ENCODE data around the gene CDC6.

CDC6 gene

DNA sequence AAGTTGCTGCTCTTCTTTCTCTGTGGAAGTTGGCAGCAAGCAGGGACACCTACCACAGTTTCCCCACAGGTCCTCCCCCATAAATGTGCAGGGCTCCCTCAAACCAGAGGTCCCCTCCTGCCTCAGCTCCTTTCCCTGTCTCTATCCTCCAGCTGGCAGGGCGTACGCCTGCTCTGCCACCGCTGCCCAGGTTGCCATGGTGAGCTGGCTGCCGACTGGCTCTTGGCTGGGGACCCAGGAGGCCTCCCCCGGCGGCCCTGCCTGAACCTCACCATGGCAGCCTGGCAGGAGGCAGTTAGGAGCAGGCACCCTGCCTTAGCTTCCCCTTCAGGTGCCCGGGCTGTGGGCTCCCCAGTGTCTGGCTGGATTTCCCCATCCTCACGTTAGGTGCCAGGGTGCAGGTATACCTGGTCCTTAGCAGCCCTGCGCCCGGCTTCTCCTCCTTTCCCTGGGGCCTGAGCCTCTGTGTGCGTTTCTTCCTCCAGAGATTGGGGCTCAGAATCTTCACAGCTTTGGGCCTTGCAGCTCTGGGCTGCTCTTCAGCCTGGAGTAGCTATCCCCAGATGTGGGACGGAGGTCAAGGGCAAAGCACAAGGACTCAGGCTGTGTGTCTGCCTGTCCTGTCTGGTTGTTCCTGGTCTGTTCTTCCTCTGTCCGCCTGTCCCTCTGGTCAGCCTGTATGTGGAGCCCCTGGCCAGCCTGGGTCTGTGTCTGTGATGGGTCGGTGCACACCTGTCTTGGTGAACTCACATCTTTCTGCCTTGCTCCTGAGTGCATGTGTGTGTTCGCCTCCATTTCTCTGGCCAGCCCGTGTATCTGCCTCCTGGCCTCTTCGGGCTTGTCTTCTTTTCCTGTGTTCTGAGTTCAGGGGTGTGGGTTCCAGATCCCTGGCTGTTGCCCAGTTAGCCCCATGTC, 61.1 kb downstream of the CDC6 start:
- Mint-ChIP-seq H3K36me3 (ENCODE audit: low read depth) (peaks cover 34% of the 10 kb centered on the region), H3K4me1 (ENCODE audit: low read depth) (peaks cover 20% of the 10 kb centered on the region), H3K27ac (peak overlapping the region; percentile 33), H3K4me3 (no peak overlapping the region), H3K27me3 (ENCODE audit: low read depth) (no peaks in the 10 kb centered on the region), H3K9me3 (no peaks in the 10 kb centered on the region)
- DNase-seq (ENCODE audit: low spot score), result no peak

- Mint-ChIP-seq H3K4me1 (ENCODE audit: low read depth) (peaks cover 16% of the 10 kb centered on the region), H3K27me3 (ENCODE audit: low read depth) (no peaks in the 10 kb centered on the region), H3K36me3 (ENCODE audit: low read depth) (peaks cover 32% of the 10 kb centered on the region), H3K4me3 (no peak overlapping the region), H3K27ac (peak overlapping the region; percentile 33), H3K9me3 (no peaks in the 10 kb centered on the region)
- DNase-seq (ENCODE audit: low spot score), result no peak
These were observed 61.8 kb downstream of the CDC6 start for GRCh38 chr17:40349477-40349894.

DNA sequence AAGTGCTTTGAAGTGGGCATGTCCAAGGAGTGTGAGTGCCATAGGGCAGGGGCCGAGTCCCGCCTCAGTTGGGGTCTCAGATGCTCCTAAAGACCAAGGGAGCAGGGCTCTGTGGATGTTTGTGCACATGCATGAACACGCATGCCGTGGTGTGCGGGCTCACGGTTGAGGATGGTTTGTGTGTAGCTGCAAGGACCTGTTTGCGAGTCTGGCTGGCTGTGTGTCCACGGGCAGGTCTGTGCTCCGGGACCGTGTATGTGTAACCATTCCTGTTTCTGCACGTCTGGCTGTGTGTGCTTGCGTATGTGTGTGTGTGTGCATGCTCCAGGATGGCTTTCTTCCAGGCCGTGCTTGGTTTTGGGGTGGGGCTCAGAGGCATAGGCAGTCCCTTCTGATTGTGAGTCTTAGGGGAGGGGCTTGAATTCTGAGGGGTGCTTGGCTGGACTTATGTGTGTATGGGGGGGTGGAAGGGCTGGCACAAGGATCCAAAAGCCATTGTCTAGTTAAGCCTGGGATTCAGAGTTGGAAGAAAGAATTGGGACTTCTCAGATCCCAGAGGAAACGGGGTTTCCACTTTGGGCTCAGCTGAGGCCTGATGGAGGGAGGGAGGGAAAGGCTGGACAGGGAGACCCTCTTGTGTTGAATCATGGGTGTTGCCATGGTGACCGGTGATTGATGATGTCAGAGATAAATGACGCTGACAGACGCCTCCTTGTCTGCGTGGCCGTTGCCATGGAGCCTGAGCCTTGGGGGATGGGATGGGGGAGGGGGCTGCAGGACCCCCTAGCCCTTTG, 62.4 kb downstream of the CDC6 start:
- Mint-ChIP-seq H3K4me1 (ENCODE audit: low read depth) (peaks cover 13% of the 10 kb centered on the region), H3K9me3 (no peaks in the 10 kb centered on the region), H3K27me3 (ENCODE audit: low read depth) (no peaks in the 10 kb centered on the region), H3K4me3 (no peak overlapping the region), H3K27ac (no peak overlapping the region), H3K36me3 (ENCODE audit: low read depth) (peaks cover 34% of the 10 kb centered on the region)
- DNase-seq (ENCODE audit: low spot score), result no peak

GRCh38 chr17:40350689-40351358, 63.1 kb downstream of the CDC6 start:
- Mint-ChIP-seq H3K27me3 (ENCODE audit: low read depth) (no peaks in the 10 kb centered on the region), H3K4me1 (ENCODE audit: low read depth) (peaks cover 13% of the 10 kb centered on the region), H3K4me3 (no peak overlapping the region), H3K9me3 (no peaks in the 10 kb centered on the region), H3K27ac (no peak overlapping the region), H3K36me3 (ENCODE audit: low read depth) (peaks cover 38% of the 10 kb centered on the region)
- no peak for DNase-seq (ENCODE audit: low spot score)

DNA sequence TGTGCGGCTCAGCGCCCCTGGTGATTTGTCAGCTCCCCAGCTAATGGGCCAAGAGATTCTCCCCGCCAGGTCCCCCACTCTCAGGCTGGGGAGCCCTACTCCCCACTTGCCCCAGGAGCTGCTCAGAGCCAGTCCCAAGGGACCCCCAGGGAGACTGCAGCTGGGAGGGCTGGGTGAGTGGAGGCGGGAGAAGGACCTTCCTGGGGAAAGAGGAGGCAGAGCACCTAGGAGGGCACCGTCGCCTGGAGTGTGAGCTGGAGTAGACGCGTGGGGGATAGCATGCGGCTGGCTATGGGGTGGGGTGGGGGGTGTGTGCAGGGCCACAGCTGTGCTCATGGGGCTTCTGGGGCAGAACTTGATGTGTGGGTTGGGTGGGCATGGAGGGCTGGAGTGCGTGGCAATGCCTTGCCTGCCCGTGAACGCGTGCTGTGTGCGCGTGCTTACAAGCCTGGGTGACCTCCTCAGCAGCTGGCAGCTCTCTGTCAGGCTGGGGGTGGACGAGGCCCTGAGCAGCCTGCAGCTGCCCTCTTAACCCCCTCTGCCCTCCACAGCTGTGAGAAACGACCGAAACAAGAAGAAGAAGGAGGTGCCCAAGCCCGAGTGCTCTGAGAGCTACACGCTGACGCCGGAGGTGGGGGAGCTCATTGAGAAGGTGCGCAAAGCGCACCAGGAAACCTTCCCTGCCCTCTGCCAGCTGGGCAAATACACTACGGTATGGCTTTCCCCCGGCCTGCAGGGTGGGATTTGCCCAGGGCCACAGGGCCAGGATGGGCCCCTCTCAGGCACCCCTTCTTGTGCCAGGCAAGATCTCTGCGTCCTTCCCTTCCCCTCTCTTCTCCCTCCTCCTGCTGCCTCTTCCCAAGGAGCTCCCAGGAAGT, 63.9 kb downstream of the CDC6 start:
- DNase-seq (ENCODE audit: low spot score), result no peak
- no peaks in the 10 kb centered on the region for H3K9me3 Mint-ChIP-seq
- no peak overlapping the region for H3K4me3 Mint-ChIP-seq
- peak overlapping the region; percentile 39 for H3K27ac Mint-ChIP-seq
- H3K36me3 Mint-ChIP-seq (ENCODE audit: low read depth), result peaks cover 38% of the 10 kb centered on the region
- peaks cover 9% of the 10 kb centered on the region for H3K4me1 Mint-ChIP-seq (ENCODE audit: low read depth)
- no peaks in the 10 kb centered on the region for H3K27me3 Mint-ChIP-seq (ENCODE audit: low read depth)

- H3K4me3 Mint-ChIP-seq, result no peak overlapping the region
- H3K36me3 Mint-ChIP-seq (ENCODE audit: low read depth), result peaks cover 40% of the 10 kb centered on the region
- DNase-seq (ENCODE audit: low spot score), result no peak
- H3K9me3 Mint-ChIP-seq, result no peaks in the 10 kb centered on the region
- H3K27ac Mint-ChIP-seq, result no peak overlapping the region
- H3K4me1 Mint-ChIP-seq (ENCODE audit: low read depth), result peaks cover 7% of the 10 kb centered on the region
- H3K27me3 Mint-ChIP-seq (ENCODE audit: low read depth), result no peaks in the 10 kb centered on the region
These were observed 64.6 kb downstream of the CDC6 start for GRCh38 chr17:40352237-40352778.

- Mint-ChIP-seq H3K9me3 (no peaks in the 10 kb centered on the region), H3K27ac (no peak overlapping the region), H3K36me3 (ENCODE audit: low read depth) (peaks cover 40% of the 10 kb centered on the region), H3K27me3 (ENCODE audit: low read depth) (no peaks in the 10 kb centered on the region), H3K4me1 (ENCODE audit: low read depth) (peaks cover 7% of the 10 kb centered on the region), H3K4me3 (no peak overlapping the region)
- DNase-seq (ENCODE audit: low spot score), result no peak
These were observed 65.2 kb downstream of the CDC6 start for GRCh38 chr17:40352779-40353394.
